HepG2 (cell line): ENCODE measurements around the gene CRYM. TPM values are rescaled to one million over a fixed set of nuclear protein-coding genes. Genes with fewer than 3 reads are reported as not detected.

Experiments
- CEBPZ ChIP-seq: IDR thresholded peaks from 2 replicates; pipeline ENCODE4 v1.6.1; 2012; ENCODE audit warnings: low read length, improper control_type of control experiment
- EZH2 ChIP-seq: conservative IDR thresholded peaks from 2 replicates; pipeline ENCODE4 v1.6.1; 2012; ENCODE audit warnings: mild to moderate bottlenecking, low read depth, low read length, moderate library complexity
- GABPA ChIP-seq, 2 experiments: IDR thresholded peaks; 2 replicates each; pipeline ENCODE4 v1.6.1; 2011 to 2016; ENCODE audit warnings: low read depth in 2 of 2, low read length in 1 of 2, missing biosample characterization in 1 of 2, missing genetic modification characterization in 1 of 2
- HDAC2 ChIP-seq: sonication (generic); formaldehyde crosslinking; IDR thresholded peaks from 2 replicates; pipeline ENCODE4 v1.4.0; 2020; ENCODE audit warnings: missing genetic modification reagents
- HNF4A ChIP-seq: sonication (generic); formaldehyde crosslinking; IDR thresholded peaks from 2 replicates; pipeline ENCODE4 v1.4.0; 2020; ENCODE audit warnings: missing genetic modification reagents
- NFE2L2 ChIP-seq: fragments of 150-350 bp; IDR thresholded peaks from 2 replicates; pipeline ENCODE4 v1.6.1; 2014; ENCODE audit warnings: low read length
- PCBP2 ChIP-seq: fragments of 200-400 bp; formaldehyde crosslinking; optimal IDR thresholded peaks from 2 replicates; pipeline ENCODE3; 2018; ENCODE audit warnings: low read length, low read depth; ENCODE audit not compliant: poor library complexity, severe bottlenecking
- PLSCR1 ChIP-seq: sonication (generic); formaldehyde crosslinking; IDR thresholded peaks from 2 replicates; pipeline ENCODE4 v1.5.0; 2020; ENCODE audit warnings: missing genetic modification reagents, mild to moderate bottlenecking, borderline replicate concordance
- RARA ChIP-seq: IDR thresholded peaks from 2 replicates; pipeline ENCODE4 v1.6.1; 2016; ENCODE audit warnings: missing genetic modification reagents, missing compliant biosample characterization
- RFX3 ChIP-seq: IDR thresholded peaks from 2 replicates; pipeline ENCODE4 v1.6.1; 2016; ENCODE audit warnings: missing biosample characterization, missing genetic modification reagents
- RFX5 ChIP-seq: IDR thresholded peaks from 2 replicates; pipeline ENCODE4 v1.6.1; 2011; ENCODE audit warnings: low read depth, low read length, improper control_type of control experiment
- SNAPC5 ChIP-seq: sonication (generic); formaldehyde crosslinking; IDR thresholded peaks from 2 replicates; pipeline ENCODE4 v1.8.1; 2023; ENCODE audit warnings: mild to moderate bottlenecking, missing genetic modification reagents, borderline replicate concordance
- TARDBP ChIP-seq: sonication (generic); formaldehyde crosslinking; IDR thresholded peaks from 2 replicates; pipeline ENCODE4 v1.8.0; 2022; ENCODE audit warnings: mild to moderate bottlenecking, missing genetic modification reagents
- ZEB1 ChIP-seq: IDR thresholded peaks from 2 replicates; pipeline ENCODE4 v1.6.1; 2012; ENCODE audit warnings: mild to moderate bottlenecking, low read depth, inconsistent platforms; ENCODE audit not compliant: insufficient replicate concordance
- ZNF30 ChIP-seq: sonication (generic); formaldehyde crosslinking; IDR thresholded peaks from 2 replicates; pipeline ENCODE4 v1.5.0; 2020; ENCODE audit warnings: mild to moderate bottlenecking, missing genetic modification reagents
- ZNF335 ChIP-seq: sonication (generic); formaldehyde crosslinking; IDR thresholded peaks from 2 replicates; pipeline ENCODE4 v1.4.0; 2020; ENCODE audit warnings: missing genetic modification reagents
- ZNF614 ChIP-seq: IDR thresholded peaks from 2 replicates; pipeline ENCODE4 v1.6.1; 2018; ENCODE audit warnings: missing biosample characterization, missing genetic modification reagents, inconsistent platforms, borderline replicate concordance
- ZNF670 ChIP-seq: sonication (generic); formaldehyde crosslinking; IDR thresholded peaks from 2 replicates; pipeline ENCODE4 v1.8.0; 2022; ENCODE audit warnings: mild to moderate bottlenecking, missing genetic modification reagents, borderline replicate concordance
- ZNF839 ChIP-seq: sonication (generic); formaldehyde crosslinking; IDR thresholded peaks from 2 replicates; pipeline ENCODE4 v1.4.0; 2020; ENCODE audit warnings: missing genetic modification reagents, mild to moderate bottlenecking, borderline replicate concordance
- ZNF879 ChIP-seq: sonication (generic); formaldehyde crosslinking; IDR thresholded peaks from 2 replicates; pipeline ENCODE4 v1.8.1; 2023; ENCODE audit warnings: missing genetic modification reagents
- ZSCAN30 ChIP-seq: sonication (generic); formaldehyde crosslinking; IDR thresholded peaks from 2 replicates; pipeline ENCODE4 v1.5.0; 2020; ENCODE audit warnings: mild to moderate bottlenecking, missing genetic modification reagents
- ZXDC ChIP-seq: sonication (generic); formaldehyde crosslinking; IDR thresholded peaks from 2 replicates; pipeline ENCODE4 v1.5.0; 2020; ENCODE audit warnings: mild to moderate bottlenecking, missing genetic modification reagents
- polyA plus RNA-seq, 8 experiments: library from polyadenylated mRNA; depleted of rRNA in 3 of 8; stranded (reverse) in 7 of 8; unstranded in 1 of 8; fragments of >200 nt; fragmentation: Illumina TruSeq in 4 of 8; extraction: Trizol in 4 of 8; gene quantifications; 2 replicates each; pipeline versions ENCODE4 v1.2.1 to v1.2.3, GENCODE V29; 2011 to 2016; ENCODE audit warnings: low read depth in 4 of 8, missing spikeins in 1 of 8, mixed read lengths in 1 of 8; ENCODE audit not compliant: insufficient read depth in 1 of 8
- total RNA-seq, 5 experiments: library from RNA; depleted of rRNA; stranded (reverse); fragments of >200 nt; fragmentation: Illumina TruSeq; extraction: Trizol; gene quantifications; 2 replicates each; pipeline ENCODE4 v1.2.3, GENCODE V29; 2016; ENCODE audit warnings: low read depth in 1 of 5

CRYM gene
- total and polyA plus RNA-seq, 2 of the 13 experiments (the other 11 are each of a cell fraction or from before 2014, with no cell fraction given) = 1.9 to 2.2 TPM

- TF ChIP-seq TARDBP (CRISPR knock-in tag) (peak; percentile 60; the same call in 1 of the 2 replicates), CEBPZ (no peak), PCBP2 (no peak), EZH2 (no peak), RFX3 (CRISPR knock-in tag) (no peak), ZNF879 (CRISPR knock-in tag) (no peak), RARA (CRISPR knock-in tag) (peak; percentile 66), RFX5 (no peak), ZSCAN30 (CRISPR knock-in tag) (no peak), PLSCR1 (no peak), ZNF335 (CRISPR knock-in tag) (no peak), HNF4A (CRISPR knock-in tag) (peak; percentile 66), ZNF30 (CRISPR knock-in tag) (no peak), ZNF839 (CRISPR knock-in tag) (peak; percentile 96; the same call in 1 of the 2 replicates), SNAPC5 (no peak), ZXDC (CRISPR knock-in tag) (no peak), GABPA (IDR thresholded peaks at IDR 0.05; ENCODE audit: low read depth, low read length) (no peak), GABPA (CRISPR knock-in tag; IDR thresholded peaks at IDR 0.05; ENCODE audit: low read depth) (no peak), NFE2L2 (no peak), ZNF670 (CRISPR knock-in tag) (0 out of 2 replicates have a peak, but pooled peaks have one; percentile 87), ZEB1 (peak; percentile 69), ZNF614 (0 out of 2 replicates have a peak, but pooled peaks have one; percentile 31), HDAC2 (CRISPR knock-in tag) (peak; percentile 58)
Observed at GRCh38 chr16:21277927-21278706, at the start of gene CRYM (continued).
